ENCODE data around the gene NPC2. TPM values are rescaled to one million over a fixed set of nuclear protein-coding genes. Genes with fewer than 3 reads are reported as not detected.

The NPC2 gene
- polyA plus RNA-seq, 2 of the 4 experiments (the other 2 are of a cell fraction), result 97.7 to 457 TPM

GRCh38 chr14:74441113-74441512 is 52.0 kb downstream of the NPC2 start:
- no peaks in the 10 kb centered on the region for H3K9me3 ChIP-seq
- DNase-seq (ENCODE audit: low read depth in 1 of 2, low spot score in 1 of 2) (no peak), ATAC-seq (no peak), FAIRE-seq (no peak)
- no peak overlapping the region for H3K4me2 ChIP-seq
- WGBS (ENCODE audit: missing lambda C conversion rate), result 42% methylated on average over 3 of the region's 3 CpGs
- CTCF ChIA-PET, result interaction anchor here (1.6 kb wide), 1 partner anchor 10 kb away, joined by 5 read pairs; no protein-coding TSS in a partner anchor
- POLR2A ChIA-PET, result no interaction called here
- no peak overlapping the region for H3K4me3 ChIP-seq
- no peaks in the 10 kb centered on the region for H3K4me1 ChIP-seq
- TF ChIP-seq POLR2A (IDR thresholded peaks at IDR 0.05; ENCODE audit: low read length) (no peak), E2F6 (IDR thresholded peaks at IDR 0.05; ENCODE audit: borderline replicate concordance, low read depth) (no peak), USF2 (IDR thresholded peaks at IDR 0.05) (no peak), HES2 (IDR thresholded peaks at IDR 0.05) (no peak), EHF (CRISPR knock-in tag; IDR thresholded peaks at IDR 0.05) (no peak)
- no peak overlapping the region for H3K27ac ChIP-seq

DNA sequence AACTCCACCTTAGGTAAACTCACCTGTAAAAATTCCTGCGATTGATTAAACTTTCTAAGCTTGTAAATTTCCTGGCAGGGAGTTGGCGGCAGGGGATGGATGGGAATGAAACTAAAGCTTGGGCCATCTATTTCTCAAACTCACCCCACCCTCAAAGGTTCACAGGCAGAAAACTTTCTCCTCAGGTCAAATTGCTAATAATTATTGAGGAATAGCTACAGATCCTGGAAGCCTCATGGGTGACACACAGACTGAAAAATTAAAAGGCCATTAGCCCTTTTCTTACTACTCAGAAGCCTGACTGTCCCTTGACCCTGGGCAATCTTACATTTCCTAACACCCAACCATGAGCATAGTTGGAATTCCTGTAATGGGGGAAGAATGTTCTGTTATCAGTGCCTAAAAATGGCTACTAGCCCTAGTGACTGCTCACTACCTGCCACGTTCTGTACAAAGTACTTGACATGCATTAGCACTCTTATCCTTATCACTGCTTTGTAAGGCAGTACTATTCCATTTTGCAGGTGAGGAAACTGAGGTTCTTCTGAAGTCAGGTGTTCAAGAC is 54.7 kb downstream of the NPC2 start:
- ChIA-PET CTCF (interaction anchor here (1.1 kb wide), 1 partner anchor 43 kb away, joined by 3 read pairs; no protein-coding TSS in a partner anchor), POLR2A (interaction anchor here (0.6 kb wide), 1 partner anchor 27 kb away, joined by 3 read pairs; no protein-coding TSS in a partner anchor)
- Histone ChIP-seq H3K9me3 (no peaks in the 10 kb centered on the region), H3K4me1 (no peaks in the 10 kb centered on the region), H3K27ac (no peak overlapping the region), H3K4me2 (no peak overlapping the region), H3K4me3 (no peak overlapping the region)
- no peak for TF ChIP-seq KDM5A (IDR thresholded peaks at IDR 0.05)
- TF ChIP-seq, protein P1, sequence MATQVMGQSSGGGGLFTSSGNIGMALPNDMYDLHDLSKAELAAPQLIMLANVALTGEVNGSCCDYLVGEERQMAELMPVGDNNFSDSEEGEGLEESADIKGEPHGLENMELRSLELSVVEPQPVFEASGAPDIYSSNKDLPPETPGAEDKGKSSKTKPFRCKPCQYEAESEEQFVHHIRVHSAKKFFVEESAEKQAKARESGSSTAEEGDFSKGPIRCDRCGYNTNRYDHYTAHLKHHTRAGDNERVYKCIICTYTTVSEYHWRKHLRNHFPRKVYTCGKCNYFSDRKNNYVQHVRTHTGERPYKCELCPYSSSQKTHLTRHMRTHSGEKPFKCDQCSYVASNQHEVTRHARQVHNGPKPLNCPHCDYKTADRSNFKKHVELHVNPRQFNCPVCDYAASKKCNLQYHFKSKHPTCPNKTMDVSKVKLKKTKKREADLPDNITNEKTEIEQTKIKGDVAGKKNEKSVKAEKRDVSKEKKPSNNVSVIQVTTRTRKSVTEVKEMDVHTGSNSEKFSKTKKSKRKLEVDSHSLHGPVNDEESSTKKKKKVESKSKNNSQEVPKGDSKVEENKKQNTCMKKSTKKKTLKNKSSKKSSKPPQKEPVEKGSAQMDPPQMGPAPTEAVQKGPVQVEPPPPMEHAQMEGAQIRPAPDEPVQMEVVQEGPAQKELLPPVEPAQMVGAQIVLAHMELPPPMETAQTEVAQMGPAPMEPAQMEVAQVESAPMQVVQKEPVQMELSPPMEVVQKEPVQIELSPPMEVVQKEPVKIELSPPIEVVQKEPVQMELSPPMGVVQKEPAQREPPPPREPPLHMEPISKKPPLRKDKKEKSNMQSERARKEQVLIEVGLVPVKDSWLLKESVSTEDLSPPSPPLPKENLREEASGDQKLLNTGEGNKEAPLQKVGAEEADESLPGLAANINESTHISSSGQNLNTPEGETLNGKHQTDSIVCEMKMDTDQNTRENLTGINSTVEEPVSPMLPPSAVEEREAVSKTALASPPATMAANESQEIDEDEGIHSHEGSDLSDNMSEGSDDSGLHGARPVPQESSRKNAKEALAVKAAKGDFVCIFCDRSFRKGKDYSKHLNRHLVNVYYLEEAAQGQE (IDR thresholded peaks at IDR 0.05), result no peak
- no peak for TF ChIP-seq GATA3 (IDR thresholded peaks at IDR 0.05; ENCODE audit: borderline replicate concordance)
- TF ChIP-seq FOSL2 (IDR thresholded peaks at IDR 0.05), result no peak
- no peak for TF ChIP-seq FOSL2 (CRISPR knock-in tag; IDR thresholded peaks at IDR 0.05)
- TF ChIP-seq SREBF2 (IDR thresholded peaks at IDR 0.05), result no peak
- no peak for TF ChIP-seq CHD2 (IDR thresholded peaks at IDR 0.05; ENCODE audit: low read length, partially characterized antibody)
- no peak for TF ChIP-seq ZNF302 (CRISPR knock-in tag; IDR thresholded peaks at IDR 0.05)
- TF ChIP-seq USF2 (IDR thresholded peaks at IDR 0.05), result no peak
- no peak for TF ChIP-seq ZC3H11A (IDR thresholded peaks at IDR 0.05)
- TF ChIP-seq MYC (IDR thresholded peaks at IDR 0.05; ENCODE audit: borderline replicate concordance, low read length), result no peak
- no peak for TF ChIP-seq CBX8 (IDR thresholded peaks at IDR 0.05)
- no peak for TF ChIP-seq NR3C1 (IDR thresholded peaks at IDR 0.05)
- TF ChIP-seq BCL3 (IDR thresholded peaks at IDR 0.05), result no peak
- no peak for TF ChIP-seq POLR2AphosphoS2 (conservative IDR thresholded peaks at IDR 0.05; ENCODE audit: low read length)
- TF ChIP-seq ZSCAN20 (CRISPR knock-in tag; IDR thresholded peaks at IDR 0.05), result no peak
- no peak for TF ChIP-seq FOSB (CRISPR knock-in tag; IDR thresholded peaks at IDR 0.05)
- TF ChIP-seq, protein P2, sequence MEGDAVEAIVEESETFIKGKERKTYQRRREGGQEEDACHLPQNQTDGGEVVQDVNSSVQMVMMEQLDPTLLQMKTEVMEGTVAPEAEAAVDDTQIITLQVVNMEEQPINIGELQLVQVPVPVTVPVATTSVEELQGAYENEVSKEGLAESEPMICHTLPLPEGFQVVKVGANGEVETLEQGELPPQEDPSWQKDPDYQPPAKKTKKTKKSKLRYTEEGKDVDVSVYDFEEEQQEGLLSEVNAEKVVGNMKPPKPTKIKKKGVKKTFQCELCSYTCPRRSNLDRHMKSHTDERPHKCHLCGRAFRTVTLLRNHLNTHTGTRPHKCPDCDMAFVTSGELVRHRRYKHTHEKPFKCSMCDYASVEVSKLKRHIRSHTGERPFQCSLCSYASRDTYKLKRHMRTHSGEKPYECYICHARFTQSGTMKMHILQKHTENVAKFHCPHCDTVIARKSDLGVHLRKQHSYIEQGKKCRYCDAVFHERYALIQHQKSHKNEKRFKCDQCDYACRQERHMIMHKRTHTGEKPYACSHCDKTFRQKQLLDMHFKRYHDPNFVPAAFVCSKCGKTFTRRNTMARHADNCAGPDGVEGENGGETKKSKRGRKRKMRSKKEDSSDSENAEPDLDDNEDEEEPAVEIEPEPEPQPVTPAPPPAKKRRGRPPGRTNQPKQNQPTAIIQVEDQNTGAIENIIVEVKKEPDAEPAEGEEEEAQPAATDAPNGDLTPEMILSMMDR (IDR thresholded peaks at IDR 0.05), result no peak
- no peak for TF ChIP-seq JUNB (IDR thresholded peaks at IDR 0.05)
- no peak for TF ChIP-seq HDAC2 (IDR thresholded peaks at IDR 0.05)
- DNase-seq (ENCODE audit: low read depth in 1 of 2, low spot score in 1 of 2), result no peak
- FAIRE-seq, result no peak
- ATAC-seq, result no peak
- 25% methylated on average over 3 of the region's 3 CpGs for WGBS (ENCODE audit: missing lambda C conversion rate)

Measured in A549 (cell line).